ENCODE measurements around the gene ZBTB22.
A peak's percentile ranks its signal among the peaks of the same experiment; 100 is the strongest.
"Not testable (repeated sequence)": the region's sequence is repeated elsewhere in the genome, so short reads cannot be mapped to it uniquely, and the experiment has no call there.

The ZBTB22 gene

GRCh38 chr6:33317669-33318425 is at the start of gene ZBTB22:
Gene ZBTB22 (minus strand): TSS chr6:33317744. CDS start chr6:33316916, 828 bp downstream.
- peak; percentile 97 for DNase-seq

DNA sequence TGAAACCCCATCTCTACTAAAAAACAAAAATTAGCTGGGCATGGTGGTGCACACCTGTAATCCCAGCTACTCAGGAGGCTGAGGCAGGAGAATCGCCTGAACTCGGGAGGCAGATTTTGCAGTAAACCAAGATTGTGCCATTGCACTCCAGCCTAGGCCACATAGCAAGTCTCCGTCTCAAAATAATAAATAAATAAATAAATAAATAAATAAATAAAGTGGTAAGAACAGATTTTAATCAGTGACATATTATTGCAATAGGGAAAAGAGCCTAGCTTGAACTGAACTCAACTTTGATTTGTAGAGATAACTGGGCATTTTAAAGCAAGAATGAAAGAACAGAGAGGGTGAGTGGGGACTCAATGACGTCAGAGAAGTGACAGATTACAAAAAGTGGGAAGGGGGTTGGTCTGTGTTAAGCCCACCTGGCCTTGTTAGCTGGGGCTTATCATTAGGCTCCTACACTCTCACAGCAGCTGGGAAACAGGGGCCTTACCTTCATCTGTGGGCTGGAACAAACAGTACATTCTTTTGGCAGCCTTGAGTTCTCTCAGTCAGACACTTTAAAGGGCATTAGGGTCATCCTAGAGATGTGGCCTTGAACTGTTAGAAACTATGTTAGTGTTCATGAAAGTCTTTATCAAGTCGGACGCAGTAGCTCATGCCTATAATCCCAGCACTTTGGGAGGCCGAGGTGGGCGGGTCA is 49.6 kb upstream of the ZBTB22 start:
- no peak for DNase-seq

DNA sequence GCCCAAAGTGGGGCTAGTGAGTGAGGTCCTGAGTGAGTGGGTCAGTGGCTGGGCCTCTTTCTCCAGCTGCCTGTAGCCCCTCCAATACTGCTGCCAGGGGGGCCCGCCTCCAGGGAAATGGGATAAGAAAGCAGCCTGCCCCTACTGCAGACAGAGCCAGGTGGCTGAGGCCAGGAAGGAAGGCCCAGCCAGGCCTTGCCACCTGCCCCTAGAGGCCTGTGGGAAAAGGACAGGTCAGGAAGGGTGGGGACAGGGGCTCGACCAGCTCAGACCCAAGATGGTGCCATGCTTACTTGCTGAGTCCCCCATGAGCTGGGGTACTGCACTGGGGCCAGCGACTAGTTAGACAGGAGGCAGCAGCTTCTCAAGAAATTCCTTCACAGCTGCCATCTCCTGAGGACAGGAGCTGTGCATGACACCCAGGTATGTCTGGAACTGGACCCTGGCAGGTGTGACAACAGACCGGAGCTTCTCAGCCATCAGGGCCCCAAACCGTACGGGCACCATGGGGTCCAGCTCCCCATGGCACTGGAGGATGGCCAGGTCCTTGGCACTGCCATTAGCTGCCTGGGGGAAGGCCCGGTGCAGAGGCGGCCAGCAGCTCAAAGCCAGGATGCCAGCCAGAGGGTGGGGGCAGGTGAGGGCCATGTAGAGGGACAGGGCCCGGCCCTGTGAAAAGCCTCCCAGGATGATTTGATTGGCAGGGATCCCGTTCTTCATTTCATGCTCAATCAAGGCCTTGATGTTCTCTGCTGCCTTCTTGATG is 47.8 kb upstream of the ZBTB22 start:
- DNase-seq = not testable (repeated sequence)

DNA sequence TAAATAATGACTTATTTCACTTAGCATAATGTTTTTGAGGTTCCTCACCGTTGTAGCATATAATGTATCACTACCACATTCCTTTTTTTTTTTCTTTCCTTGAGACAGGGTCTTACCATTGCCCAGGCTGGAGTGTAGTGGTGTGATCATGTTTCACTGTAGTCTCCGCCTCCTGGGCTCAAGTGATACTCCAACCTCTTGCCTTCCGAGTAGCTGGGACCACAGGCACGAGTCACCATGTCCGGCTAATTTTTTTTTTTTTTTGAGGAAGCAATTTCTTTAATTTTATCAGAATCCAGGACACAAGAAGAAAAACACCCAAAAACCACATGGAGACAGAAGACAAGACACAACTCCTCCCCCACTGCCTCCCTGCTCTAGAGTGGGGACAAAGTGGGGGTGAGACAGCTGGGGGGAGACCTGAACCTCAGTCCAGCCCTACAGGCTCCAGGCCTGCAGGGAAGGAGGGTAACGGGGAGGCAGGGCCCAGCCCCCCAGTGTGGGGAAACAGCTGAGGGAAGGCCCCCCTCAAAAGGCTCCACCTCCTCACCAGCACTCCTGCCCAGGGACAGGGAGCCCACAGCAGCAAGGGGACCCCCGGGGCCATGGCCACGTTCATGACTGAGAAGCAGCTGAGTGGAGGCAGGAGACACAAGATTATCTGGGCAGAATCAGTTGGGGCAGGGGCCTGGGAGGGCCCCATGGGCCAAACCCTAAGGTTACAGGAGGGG is 47.1 kb upstream of the ZBTB22 start:
- not testable (repeated sequence) for DNase-seq

DNA sequence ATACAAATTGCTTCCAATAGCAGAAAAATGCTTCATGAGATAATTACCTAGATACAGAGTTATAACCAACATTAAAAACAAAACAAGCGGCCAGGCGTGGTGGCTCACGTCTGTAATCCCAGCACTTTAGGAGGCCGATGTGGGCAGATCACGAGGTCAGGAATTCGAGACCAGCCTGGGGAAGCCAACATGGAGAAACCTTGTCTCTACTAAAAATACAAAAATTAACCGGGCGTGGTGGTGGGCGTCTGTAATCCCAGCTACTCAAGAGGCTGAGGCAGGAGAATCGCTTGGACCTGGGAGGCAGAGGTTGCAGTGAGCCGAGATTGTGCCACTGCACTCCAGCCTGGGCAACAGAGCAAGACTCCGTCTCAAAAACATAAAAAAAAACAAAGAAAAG is 45.9 kb upstream of the ZBTB22 start:
- not testable (repeated sequence) for DNase-seq

- no peak for DNase-seq
These were observed 41.8 kb upstream of the ZBTB22 start for GRCh38 chr6:33359331-33359730.

GRCh38 chr6:33357160-33357871 is 39.8 kb upstream of the ZBTB22 start:
- not testable (repeated sequence) for DNase-seq

- DNase-seq = no peak
These were observed 38.8 kb upstream of the ZBTB22 start for GRCh38 chr6:33356295-33356694.

GRCh38 chr6:33355860-33356259 is 38.3 kb upstream of the ZBTB22 start:
- DNase-seq = not testable (repeated sequence)

DNA sequence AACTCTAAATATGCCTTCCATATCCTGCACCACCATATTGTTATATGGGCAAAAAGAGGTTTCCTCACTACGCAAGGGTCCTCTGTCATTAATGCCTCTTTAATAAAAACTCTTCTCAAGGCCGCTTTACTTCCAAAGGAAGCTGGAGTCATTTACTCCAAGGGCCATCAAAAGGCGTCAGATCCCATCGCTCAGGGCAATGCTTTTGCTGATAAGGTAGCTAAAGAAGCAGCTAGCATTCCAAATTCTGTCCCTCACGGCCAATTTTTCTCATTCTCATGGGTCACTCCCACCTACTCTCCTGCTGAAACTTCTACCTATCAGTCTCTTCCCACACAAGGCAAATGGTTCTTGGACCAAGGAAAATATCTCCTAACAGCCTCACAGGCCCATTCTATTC is 30.3 kb upstream of the ZBTB22 start:
- DNase-seq = no peak

GRCh38 chr6:33346972-33347371 is 29.4 kb upstream of the ZBTB22 start:
- DNase-seq = not testable (repeated sequence)

GRCh38 chr6:33344701-33345697 is 27.5 kb upstream of the ZBTB22 start:
- peak; percentile 72 for DNase-seq

- no peak for DNase-seq
These were observed 26.5 kb upstream of the ZBTB22 start for GRCh38 chr6:33343953-33344611.

DNA sequence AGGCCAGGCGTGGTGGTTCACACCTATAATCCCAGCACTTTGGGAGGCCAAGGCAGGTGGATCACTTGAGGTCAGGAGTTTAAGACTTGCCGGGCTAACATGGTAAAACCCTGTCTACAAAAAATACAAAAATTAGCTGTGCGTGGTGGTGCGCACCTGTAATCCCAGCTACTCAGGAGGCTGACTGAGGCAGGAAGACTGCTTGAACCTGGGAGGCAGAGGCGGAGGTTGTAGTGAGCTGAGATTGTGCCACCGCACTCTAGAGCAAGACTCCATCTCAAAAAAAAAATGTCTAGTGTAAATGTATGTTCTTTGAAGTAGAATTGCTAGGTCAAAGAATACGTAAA is 26.0 kb upstream of the ZBTB22 start:
- not testable (repeated sequence) for DNase-seq

DNA sequence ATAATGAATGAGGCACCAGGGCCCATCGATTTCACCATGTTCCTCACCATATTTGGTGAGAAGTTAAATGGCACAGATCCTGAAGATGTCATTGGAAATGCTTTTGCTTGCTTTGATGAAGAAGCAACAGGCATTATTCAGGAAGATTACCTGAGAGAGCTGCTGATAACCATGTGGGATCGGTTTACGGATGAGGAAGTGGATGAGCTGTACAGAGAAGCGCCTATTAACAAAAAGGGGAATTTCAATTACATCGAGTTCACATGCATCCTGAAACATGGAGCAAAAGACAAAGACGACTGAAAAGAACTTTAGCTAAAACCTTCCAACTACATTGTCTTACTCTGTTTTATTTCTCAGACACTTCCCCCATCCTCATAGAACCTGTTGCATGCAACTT is 21.6 kb upstream of the ZBTB22 start:
- DNase-seq = no peak

DNA sequence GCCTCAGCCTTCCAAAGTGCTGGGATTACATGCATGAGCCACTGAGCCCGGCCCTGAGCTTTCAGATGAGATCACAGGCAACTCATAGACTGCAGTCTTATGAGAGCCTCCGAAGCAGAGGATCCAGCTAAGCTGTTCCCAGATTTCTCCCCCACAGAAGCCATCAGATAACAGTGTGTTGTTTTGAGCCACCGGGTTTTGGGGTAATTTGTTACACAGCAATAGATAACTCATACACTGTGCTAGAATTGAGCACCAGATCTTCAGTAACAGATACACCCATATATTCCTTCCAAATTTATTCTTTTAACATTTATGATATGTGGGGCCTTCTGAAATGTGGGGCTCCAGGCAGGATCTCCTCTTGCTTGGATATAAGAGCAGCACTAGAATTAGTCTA is 19.0 kb upstream of the ZBTB22 start:
- no peak for DNase-seq

DNA sequence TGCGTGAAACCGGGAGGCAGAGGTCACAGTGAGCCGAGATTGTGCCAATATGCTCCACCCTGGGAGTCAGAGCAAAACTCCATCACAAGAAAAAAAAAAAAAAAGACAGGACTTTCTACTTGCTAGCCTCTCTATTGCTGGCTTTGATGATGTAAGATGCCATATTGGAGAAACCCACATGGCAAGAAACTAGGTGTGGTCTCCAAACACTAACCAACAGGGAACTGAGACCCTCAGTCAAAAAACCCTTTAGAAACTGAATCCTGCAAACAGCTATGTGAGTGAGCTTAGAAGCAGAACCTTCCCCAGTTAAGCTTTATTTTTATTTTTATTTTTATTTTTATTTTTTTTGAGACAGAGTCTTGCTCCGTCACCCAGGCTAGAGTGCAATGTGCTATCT is 18.4 kb upstream of the ZBTB22 start:
- DNase-seq = no peak

GRCh38 chr6:33333666-33334065 is 16.1 kb upstream of the ZBTB22 start:
- no peak for DNase-seq

- no peak for DNase-seq
These were observed 13.2 kb upstream of the ZBTB22 start for GRCh38 chr6:33330736-33331135.

DNA sequence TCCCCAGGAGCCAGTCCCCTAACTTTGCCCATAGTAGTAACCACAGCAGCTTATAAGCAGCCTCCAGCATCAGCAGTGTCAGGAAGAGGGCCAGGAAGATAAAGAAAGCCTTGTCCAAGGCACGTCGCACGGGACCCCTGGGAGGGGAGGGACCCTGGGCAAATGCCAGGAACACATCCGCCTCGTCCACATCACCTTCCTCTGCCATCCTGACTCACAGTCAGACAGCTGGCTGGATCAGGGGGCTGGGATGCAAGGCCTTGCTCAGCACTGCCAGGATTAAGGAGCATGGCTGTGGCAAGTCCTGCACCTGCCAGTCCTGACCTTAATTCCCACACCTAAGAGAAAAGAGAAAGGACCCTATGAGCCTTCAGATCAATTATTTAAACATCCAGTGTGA is 11.5 kb upstream of the ZBTB22 start:
- DNase-seq = no peak

GRCh38 chr6:33324125-33324524 is 6.6 kb upstream of the ZBTB22 start:
- DNase-seq = no peak
